NB4 (cell line): Measurements from ENCODE around the gene SCLY.
"Not testable (repeated sequence)": the region's sequence is repeated elsewhere in the genome, so short reads cannot be mapped to it uniquely, and the experiment has no call there.

Source experiments
- DNase-seq: peaks from one replicate; pipeline ENCODE4 v3.0.0; 2010; ENCODE audit warnings: low read depth
- H3K4me3 ChIP-seq: one replicate; pipeline ENCODE4 v1.5.1; 2011; ENCODE audit warnings: mild to moderate bottlenecking, low read depth, low read length, moderate library complexity
- MYC ChIP-seq: IDR thresholded peaks from 2 replicates; pipeline ENCODE4 v1.6.1; 2011; ENCODE audit warnings: low read depth, low read length
- POLR2A ChIP-seq: IDR thresholded peaks from 2 replicates; pipeline ENCODE4 v1.6.1; 2011; ENCODE audit warnings: mild to moderate bottlenecking; ENCODE audit not compliant: insufficient read length; ENCODE audit errors: extremely low read depth
- TF ChIP-seq, protein P1 (sequence below): IDR thresholded peaks from one replicate; pipeline ENCODE4 v1.5.1; 2012; ENCODE audit warnings: low read depth, low read length
- TF ChIP-seq, protein P2 (sequence below): IDR thresholded peaks from 2 replicates; pipeline ENCODE4 v1.6.1; 2011; ENCODE audit warnings: low read depth, low read length

SCLY gene

DNA sequence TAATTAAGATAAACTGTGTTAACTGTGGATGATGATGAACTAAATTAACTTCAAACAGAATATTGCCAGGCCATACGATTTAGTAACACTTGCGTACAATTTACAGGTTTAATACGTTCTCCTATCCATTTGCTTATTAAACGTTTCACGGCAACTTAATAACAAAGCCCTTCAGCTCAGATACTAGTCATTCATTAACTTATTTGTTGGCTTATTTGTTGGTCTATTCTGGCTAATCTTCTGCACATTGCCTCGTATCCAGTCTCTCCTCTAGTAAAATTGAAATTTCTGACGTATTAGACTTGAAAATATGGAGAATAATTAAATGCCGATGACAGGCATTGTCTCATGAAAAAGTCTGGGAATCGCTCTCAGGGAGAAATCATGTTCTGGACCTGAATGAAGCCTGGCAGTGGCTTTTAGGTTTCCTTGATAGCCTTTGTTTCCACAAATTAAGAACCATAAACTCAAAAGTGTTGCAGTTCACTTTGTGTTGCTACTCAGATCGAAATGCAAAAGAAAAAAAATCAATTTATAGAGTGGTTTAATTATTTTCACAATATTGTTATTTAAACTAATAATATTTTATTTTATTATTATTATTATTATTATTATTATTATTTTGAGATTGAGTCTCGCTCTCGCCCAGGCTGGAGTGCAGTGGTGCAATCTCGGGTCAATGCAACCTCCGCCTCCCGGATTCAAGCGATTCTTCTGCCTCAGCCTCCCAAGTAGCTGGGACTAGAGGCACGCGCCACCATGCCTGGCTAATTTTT lies 4.5 kb downstream of the SCLY start:
- no peak overlapping the region for H3K4me3 ChIP-seq
- no peak for DNase-seq

DNA sequence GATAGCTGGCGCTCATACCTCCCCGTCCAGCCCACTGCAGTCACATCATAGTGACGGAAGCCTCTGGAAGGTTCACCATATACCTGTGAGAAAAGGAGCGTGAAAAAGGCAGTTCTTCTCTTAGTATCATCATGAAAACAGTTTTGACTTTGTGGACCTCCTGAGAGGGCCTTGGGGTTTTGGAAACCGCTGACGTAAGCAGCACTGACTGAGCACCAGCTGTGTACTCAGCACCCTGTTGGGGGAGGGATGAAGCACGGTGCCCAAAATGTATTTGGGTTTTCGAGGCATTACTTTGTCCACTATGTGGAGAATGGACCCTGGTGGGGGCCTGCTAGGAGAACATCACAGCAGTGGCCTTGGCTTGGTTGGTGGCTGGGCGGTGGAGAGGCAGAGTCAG lies 5.4 kb downstream of the SCLY start:
- DNase-seq = no peak
- TF ChIP-seq, protein P1, sequence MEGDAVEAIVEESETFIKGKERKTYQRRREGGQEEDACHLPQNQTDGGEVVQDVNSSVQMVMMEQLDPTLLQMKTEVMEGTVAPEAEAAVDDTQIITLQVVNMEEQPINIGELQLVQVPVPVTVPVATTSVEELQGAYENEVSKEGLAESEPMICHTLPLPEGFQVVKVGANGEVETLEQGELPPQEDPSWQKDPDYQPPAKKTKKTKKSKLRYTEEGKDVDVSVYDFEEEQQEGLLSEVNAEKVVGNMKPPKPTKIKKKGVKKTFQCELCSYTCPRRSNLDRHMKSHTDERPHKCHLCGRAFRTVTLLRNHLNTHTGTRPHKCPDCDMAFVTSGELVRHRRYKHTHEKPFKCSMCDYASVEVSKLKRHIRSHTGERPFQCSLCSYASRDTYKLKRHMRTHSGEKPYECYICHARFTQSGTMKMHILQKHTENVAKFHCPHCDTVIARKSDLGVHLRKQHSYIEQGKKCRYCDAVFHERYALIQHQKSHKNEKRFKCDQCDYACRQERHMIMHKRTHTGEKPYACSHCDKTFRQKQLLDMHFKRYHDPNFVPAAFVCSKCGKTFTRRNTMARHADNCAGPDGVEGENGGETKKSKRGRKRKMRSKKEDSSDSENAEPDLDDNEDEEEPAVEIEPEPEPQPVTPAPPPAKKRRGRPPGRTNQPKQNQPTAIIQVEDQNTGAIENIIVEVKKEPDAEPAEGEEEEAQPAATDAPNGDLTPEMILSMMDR = no peak
- TF ChIP-seq MYC (no peak), POLR2A (no peak)
- TF ChIP-seq, protein P2, sequence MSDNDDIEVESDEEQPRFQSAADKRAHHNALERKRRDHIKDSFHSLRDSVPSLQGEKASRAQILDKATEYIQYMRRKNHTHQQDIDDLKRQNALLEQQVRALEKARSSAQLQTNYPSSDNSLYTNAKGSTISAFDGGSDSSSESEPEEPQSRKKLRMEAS = no peak
- no peak overlapping the region for H3K4me3 ChIP-seq

More for the DNA sequence above, 4.5 kb downstream of the SCLY start:
- TF ChIP-seq MYC = no peak
- no peak for TF ChIP-seq POLR2A
- TF ChIP-seq, protein P1 = no peak
- TF ChIP-seq, protein P2 = no peak

DNA sequence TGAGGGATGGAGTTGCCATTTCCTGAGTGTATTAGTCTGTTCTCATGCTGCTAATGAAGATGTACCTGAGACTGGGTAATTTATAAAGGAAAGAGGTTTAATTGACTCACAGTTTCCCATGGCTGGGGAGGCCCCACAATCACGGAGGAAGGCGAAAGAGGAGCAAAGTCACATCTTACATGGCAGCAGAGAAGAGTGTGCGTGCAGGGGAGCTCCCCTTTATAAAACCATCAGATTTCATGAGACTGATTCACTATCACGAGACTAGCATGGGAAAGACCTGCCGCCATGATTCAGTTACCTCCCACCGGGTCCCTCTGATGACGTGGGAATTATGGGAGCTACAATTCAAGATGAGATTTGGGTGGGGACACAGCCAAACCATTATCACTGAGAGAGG lies 5.9 kb downstream of the SCLY start:
- DNase-seq, H3K4me3 ChIP-seq: not testable (repeated sequence)

DNA sequence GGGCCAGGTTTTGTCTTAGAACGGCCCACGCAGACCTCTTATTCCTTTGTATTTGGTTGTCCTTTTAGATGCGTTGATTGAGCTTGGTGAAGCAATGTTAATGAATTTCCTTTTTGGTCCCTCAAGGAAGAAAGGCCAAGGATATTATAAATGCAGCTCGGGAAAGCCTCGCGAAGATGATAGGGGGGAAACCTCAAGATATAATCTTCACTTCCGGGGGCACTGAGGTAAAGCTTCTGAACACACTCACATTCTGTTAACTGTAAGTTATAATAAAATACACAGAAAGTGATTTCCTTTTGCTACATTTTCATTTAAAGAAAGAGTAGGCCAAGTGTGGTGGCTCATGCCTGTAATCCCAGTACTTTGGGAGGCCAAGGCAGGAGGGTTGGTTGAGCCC lies 7.1 kb downstream of the SCLY start:
- TF ChIP-seq POLR2A = no peak
- TF ChIP-seq, protein P1 = no peak
- TF ChIP-seq, protein P2 = no peak
- no peak for TF ChIP-seq MYC
- DNase-seq = no peak
- H3K4me3 ChIP-seq = no peak overlapping the region

DNA sequence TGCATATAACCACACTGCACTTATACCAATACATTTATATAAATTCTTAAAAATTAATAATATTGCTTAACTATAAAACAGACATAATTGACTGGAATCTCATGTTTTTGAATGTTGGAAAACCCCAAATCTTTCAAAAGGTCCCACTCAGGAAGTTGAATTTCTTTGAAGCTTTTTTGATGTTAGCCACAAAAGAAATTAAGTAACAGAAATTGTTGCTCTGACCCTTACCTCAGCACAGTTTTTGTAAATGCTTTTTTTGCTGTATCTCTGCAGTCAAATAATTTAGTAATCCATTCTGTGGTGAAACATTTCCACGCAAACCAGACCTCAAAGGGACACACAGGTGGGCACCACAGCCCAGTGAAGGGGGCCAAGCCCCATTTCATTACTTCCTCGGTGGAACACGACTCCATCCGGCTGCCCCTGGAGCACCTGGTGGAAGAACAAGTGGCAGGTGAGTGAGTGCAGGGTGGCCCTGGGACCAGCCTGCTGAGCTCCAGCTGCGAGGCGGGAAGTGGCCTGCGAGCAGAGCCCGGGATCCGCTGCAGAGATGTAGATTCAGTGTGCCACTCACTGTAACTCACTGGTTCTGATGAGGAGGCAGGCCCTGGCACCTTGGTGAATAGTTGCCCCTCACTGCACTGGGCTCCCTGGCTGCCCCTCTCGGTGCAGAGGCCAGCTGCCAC lies 8.4 kb downstream of the SCLY start:
- TF ChIP-seq MYC (no peak), POLR2A (no peak)
- TF ChIP-seq, protein P1 = no peak
- TF ChIP-seq, protein P2 = no peak
- DNase-seq = no peak

DNA sequence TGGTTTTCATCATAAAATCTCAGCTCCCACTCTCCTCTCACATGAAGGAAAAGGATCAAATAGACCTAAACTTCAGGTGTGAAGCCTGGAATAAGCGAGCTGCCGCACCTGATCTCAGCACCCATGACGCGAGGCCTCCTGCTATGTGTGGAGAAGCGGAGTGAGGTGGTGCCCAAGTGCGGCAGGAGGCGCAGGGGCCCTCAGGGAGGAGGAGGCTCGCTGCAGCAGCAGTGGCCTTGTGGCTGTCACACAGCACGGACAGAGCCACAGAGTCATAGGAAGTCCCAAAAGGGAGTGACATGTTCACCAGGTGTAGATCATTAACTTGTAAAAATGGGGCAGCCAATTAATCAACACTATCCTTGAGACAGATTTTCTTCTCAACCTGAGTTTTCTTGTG lies 9.1 kb downstream of the SCLY start:
- DNase-seq = no peak
- no peak overlapping the region for H3K4me3 ChIP-seq
- TF ChIP-seq, protein P1 = no peak
- TF ChIP-seq MYC (no peak), POLR2A (no peak)
- TF ChIP-seq, protein P2 = no peak

More for the DNA sequence above, 8.4 kb downstream of the SCLY start:
- H3K4me3 ChIP-seq = no peak overlapping the region
